Fibroblast of lung (primary cell): ENCODE results near the gene MAPKAP1.

ENCODE experiments used
- CTCF ChIP-seq, 2 donors: IDR thresholded peaks in 1 of 2; conservative IDR thresholded peaks in 1 of 2; 1 replicate in 1 of 2; 2 replicates in 1 of 2; pipeline ENCODE4 v1.5.1; 2011 to 2012; ENCODE audit warnings: low read length in 2 of 2, control low read depth in 1 of 2, inconsistent platforms in 1 of 2, low read depth in 1 of 2, mild to moderate bottlenecking in 1 of 2
- EZH2 ChIP-seq: IDR thresholded peaks from 2 replicates; pipeline ENCODE4 v1.5.1; 2012; ENCODE audit warnings: low read length, control low read depth, mild to moderate bottlenecking; ENCODE audit errors: missing control alignments

DNA sequence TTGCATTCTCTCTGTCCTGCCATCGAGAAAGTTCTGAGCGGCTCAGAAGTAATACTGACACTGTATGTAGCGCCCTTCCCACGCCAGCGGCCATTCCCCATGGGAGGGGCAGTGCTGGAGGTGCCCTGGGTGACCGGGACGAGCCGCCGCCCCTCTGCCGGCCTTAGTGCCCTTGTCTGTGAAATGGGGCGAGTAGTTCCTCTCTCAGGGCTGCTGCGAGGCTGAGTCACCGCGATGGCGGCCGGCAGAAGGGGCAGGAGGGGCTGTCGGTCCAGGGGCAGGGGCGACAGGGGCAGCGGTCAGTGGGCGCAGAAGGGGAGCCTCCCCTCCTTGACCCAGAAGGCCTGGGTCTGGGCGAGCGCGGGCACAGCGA, 296.5 kb downstream of the MAPKAP1 start:
- TF ChIP-seq CTCF (conservative IDR thresholded peaks at IDR 0.05 in 1 of 2, IDR thresholded peaks at IDR 0.05 in 1 of 2; ENCODE audit: low read depth in 1 of 2, low read length in 2 of 2) (no peak), EZH2 (no peak)
